ENCODE measurements around the gene NECTIN4. TPM values are rescaled to one million over a fixed set of nuclear protein-coding genes. Genes with fewer than 3 reads are reported as not detected.

The NECTIN4 gene
- total and polyA plus RNA-seq, 2 experiments from 2014 or later: 0.16 TPM; not detected in 1

DNA sequence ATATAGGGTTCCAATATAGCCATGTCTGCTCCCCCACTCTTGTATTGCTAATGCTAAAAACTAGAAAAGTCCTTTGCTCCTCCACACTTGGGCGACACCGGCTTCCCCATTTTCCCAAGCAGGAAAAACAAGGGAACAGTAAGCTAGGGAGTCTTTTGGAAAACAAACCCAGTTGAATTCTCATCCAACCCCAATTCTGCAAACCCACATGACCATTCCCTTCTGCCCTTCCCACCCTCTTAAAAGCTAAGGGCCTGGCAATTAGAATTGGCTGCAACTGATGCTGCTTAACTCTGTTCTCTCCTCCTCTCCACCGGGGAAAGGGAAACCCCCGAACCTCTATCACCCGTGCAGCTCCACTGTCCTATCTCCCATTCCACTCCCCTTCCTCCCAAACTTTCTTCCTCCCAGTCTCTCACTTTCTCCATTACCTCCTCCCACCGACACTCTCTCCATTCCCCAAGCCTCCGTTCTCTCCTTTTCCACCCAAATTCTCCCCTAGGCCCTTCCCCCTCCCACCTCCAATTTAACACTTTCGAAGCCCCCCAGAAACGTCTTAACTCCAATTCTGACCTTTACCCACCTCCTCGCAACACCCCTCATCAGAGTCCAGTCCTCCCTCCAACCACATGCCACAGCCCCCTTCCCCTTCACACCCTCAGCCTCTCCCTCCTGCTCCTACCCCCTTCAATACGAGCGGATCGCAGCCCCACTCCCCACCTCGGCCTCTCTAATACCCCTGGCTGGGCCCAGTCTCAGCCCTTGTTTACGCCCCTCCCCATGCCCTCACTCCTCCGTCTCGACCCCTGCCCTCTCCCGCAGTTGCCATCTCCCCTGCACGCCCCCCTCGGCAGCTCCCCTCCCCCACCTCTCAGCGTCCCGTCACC, 42.4 kb upstream of the NECTIN4 start:
- Histone ChIP-seq H3F3A (replicated peaks; ENCODE audit: low read depth) (peaks cover 24% of the 10 kb centered on the region), H3K36me3 (ENCODE audit: insufficient read depth) (peaks cover 20% of the 10 kb centered on the region), H4K20me1 (replicated peaks; ENCODE audit: insufficient read depth) (no peaks in the 10 kb centered on the region; the same call in none of the 2 replicates), H3K9me2 (ENCODE audit: insufficient read depth) (no peaks in the 10 kb centered on the region; the same call in 1 of the 2 replicates), H3K79me2 (replicated peaks; ENCODE audit: insufficient read depth) (peaks cover 77% of the 10 kb centered on the region), H3K4me1 (ENCODE audit: insufficient read depth) (peaks cover 24% of the 10 kb centered on the region), H3K27ac (ENCODE audit: low read depth) (peak overlapping the region; percentile 97), H2AFZ (peak overlapping the region; percentile 87), H3K4me2 (peak overlapping the region; percentile 87), H3K4me3 (peak overlapping the region; percentile 77), H3K27me3 (ENCODE audit: insufficient read depth) (no peaks in the 10 kb centered on the region)
- Mint-ChIP-seq H3K36me3 (ENCODE audit: low read depth) (peaks cover 23% of the 10 kb centered on the region), H3K9me3 (no peaks in the 10 kb centered on the region), H3K4me3 (no peak overlapping the region; the same call in 2 of the 3 replicates), H3K27ac (peak overlapping the region; percentile 97), H3K27me3 (ENCODE audit: insufficient read depth, low read depth, poor library complexity) (peaks cover 3% of the 10 kb centered on the region), H3K4me1 (peaks cover 23% of the 10 kb centered on the region)
- ATAC-seq (peak; percentile 63), DNase-seq (ENCODE audit: low spot score) (peak; percentile 22)
- TF ChIP-seq EZH2phosphoT487 (IDR thresholded peaks at IDR 0.05; ENCODE audit: unreplicated experiment) (no peak), CREB1 (CRISPR knock-in tag; IDR thresholded peaks at IDR 0.05; ENCODE audit: low read depth) (no peak), STAT1 (IDR thresholded peaks at IDR 0.05; ENCODE audit: unreplicated experiment) (no peak), REST (IDR thresholded peaks at IDR 0.05; ENCODE audit: unreplicated experiment) (no peak), ZNF331 (CRISPR knock-in tag; IDR thresholded peaks at IDR 0.05; ENCODE audit: low read depth) (no peak)
- TF ChIP-seq, protein P1, sequence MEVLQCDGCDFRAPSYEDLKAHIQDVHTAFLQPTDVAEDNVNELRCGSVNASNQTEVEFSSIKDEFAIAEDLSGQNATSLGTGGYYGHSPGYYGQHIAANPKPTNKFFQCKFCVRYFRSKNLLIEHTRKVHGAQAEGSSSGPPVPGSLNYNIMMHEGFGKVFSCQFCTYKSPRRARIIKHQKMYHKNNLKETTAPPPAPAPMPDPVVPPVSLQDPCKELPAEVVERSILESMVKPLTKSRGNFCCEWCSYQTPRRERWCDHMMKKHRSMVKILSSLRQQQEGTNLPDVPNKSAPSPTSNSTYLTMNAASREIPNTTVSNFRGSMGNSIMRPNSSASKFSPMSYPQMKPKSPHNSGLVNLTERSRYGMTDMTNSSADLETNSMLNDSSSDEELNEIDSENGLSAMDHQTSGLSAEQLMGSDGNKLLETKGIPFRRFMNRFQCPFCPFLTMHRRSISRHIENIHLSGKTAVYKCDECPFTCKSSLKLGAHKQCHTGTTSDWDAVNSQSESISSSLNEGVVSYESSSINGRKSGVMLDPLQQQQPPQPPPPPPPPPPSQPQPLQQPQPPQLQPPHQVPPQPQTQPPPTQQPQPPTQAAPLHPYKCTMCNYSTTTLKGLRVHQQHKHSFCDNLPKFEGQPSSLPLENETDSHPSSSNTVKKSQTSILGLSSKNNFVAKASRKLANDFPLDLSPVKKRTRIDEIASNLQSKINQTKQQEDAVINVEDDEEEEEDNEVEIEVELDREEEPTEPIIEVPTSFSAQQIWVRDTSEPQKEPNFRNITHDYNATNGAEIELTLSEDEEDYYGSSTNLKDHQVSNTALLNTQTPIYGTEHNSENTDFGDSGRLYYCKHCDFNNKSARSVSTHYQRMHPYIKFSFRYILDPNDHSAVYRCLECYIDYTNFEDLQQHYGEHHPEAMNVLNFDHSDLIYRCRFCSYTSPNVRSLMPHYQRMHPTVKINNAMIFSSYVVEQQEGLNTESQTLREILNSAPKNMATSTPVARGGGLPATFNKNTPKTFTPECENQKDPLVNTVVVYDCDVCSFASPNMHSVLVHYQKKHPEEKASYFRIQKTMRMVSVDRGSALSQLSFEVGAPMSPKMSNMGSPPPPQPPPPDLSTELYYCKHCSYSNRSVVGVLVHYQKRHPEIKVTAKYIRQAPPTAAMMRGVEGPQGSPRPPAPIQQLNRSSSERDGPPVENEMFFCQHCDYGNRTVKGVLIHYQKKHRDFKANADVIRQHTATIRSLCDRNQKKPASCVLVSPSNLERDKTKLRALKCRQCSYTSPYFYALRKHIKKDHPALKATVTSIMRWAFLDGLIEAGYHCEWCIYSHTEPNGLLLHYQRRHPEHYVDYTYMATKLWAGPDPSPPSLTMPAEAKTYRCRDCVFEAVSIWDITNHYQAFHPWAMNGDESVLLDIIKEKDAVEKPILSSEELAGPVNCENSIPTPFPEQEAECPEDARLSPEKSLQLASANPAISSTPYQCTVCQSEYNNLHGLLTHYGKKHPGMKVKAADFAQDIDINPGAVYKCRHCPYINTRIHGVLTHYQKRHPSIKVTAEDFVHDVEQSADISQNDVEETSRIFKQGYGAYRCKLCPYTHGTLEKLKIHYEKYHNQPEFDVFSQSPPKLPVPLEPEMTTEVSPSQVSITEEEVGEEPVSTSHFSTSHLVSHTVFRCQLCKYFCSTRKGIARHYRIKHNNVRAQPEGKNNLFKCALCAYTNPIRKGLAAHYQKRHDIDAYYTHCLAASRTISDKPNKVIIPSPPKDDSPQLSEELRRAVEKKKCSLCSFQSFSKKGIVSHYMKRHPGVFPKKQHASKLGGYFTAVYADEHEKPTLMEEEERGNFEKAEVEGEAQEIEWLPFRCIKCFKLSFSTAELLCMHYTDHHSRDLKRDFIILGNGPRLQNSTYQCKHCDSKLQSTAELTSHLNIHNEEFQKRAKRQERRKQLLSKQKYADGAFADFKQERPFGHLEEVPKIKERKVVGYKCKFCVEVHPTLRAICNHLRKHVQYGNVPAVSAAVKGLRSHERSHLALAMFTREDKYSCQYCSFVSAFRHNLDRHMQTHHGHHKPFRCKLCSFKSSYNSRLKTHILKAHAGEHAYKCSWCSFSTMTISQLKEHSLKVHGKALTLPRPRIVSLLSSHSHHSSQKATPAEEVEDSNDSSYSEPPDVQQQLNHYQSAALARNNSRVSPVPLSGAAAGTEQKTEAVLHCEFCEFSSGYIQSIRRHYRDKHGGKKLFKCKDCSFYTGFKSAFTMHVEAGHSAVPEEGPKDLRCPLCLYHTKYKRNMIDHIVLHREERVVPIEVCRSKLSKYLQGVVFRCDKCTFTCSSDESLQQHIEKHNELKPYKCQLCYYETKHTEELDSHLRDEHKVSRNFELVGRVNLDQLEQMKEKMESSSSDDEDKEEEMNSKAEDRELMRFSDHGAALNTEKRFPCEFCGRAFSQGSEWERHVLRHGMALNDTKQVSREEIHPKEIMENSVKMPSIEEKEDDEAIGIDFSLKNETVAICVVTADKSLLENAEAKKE (CRISPR knock-in tag; IDR thresholded peaks at IDR 0.05): no peak
- TF ChIP-seq, protein P2, sequence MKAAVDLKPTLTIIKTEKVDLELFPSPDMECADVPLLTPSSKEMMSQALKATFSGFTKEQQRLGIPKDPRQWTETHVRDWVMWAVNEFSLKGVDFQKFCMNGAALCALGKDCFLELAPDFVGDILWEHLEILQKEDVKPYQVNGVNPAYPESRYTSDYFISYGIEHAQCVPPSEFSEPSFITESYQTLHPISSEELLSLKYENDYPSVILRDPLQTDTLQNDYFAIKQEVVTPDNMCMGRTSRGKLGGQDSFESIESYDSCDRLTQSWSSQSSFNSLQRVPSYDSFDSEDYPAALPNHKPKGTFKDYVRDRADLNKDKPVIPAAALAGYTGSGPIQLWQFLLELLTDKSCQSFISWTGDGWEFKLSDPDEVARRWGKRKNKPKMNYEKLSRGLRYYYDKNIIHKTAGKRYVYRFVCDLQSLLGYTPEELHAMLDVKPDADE (IDR thresholded peaks at IDR 0.05): no peak

Measured in GM23338 (cell line).